ENCODE results near the gene ARMH4. TPM values are rescaled to one million over a fixed set of nuclear protein-coding genes. Genes with fewer than 3 reads are reported as not detected.

The ARMH4 gene
- total and polyA plus RNA-seq, 10 donors: 0.02 to 3.7 (median 1.2) TPM

GRCh38 chr14:58091883-58092630 is 60.0 kb downstream of the ARMH4 start:
- intact Hi-C loops (cut with DNase I; ENCODE audit: low total_unique reads): no loop called here
- peaks cover 0 to 3% (median 0%) of the 10 kb centered on the region in 7 donors for H3K27me3 ChIP-seq (replicated peaks in 1 of 7)
- no peaks in the 10 kb centered on the region for H3K4me1 ChIP-seq
- H3K36me3 ChIP-seq: no peaks in the 10 kb centered on the region
- no peak overlapping the region for H3K4me3 ChIP-seq
- WGBS, 5 donors: 83 to 92% (median 90%) methylated on average over 5 of the region's 5 CpGs
- no peak for DNase-seq
- no peak overlapping the region for H3K27ac ChIP-seq
- H3K9me3 ChIP-seq: no peaks in the 10 kb centered on the region
- no peak for TF ChIP-seq POLR2AphosphoS5 (IDR thresholded peaks at IDR 0.05)
- no peak for TF ChIP-seq CTCF (IDR thresholded peaks at IDR 0.05 in 8 of 11, conservative IDR thresholded peaks at IDR 0.05 in 3 of 11)
- TF ChIP-seq POLR2A (IDR thresholded peaks at IDR 0.05): no peak

DNA sequence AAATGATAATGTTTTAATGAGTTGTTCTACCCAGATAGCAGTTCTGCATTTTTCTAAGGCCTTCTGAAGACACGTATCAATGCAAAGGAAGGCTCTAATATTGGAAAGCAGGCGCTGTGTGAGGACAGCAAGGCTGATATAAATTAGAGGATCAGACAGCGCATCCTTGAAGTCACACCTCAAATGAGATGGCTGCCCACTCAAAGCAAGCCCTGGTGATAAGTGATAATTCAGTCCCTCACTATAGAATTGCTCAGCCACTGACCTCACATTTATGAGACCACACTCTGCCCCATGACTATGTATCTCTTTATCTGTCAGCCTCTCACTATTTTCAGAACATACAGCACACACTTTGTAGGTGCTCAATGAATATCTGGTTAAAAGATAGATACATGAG is 62.4 kb downstream of the ARMH4 start:
- H3K4me3 ChIP-seq: no peak overlapping the region
- DNase-seq: no peak
- H3K36me3 ChIP-seq: no peaks in the 10 kb centered on the region
- intact Hi-C loops (cut with DNase I; ENCODE audit: low total_unique reads): no loop called here
- H3K27ac ChIP-seq: no peak overlapping the region
- peaks cover 0 to 8% (median 0%) of the 10 kb centered on the region in 7 donors for H3K27me3 ChIP-seq (replicated peaks in 1 of 7)
- no peaks in the 10 kb centered on the region for H3K4me1 ChIP-seq
- TF ChIP-seq CTCF (IDR thresholded peaks at IDR 0.05 in 8 of 11, conservative IDR thresholded peaks at IDR 0.05 in 3 of 11) (no peak), POLR2A (IDR thresholded peaks at IDR 0.05) (no peak), POLR2AphosphoS5 (IDR thresholded peaks at IDR 0.05) (no peak)
- no peaks in the 10 kb centered on the region for H3K9me3 ChIP-seq
- 90 to 97% (median 94%) methylated on average over 3 of the region's 3 CpGs for WGBS, 5 donors

- Histone ChIP-seq H3K27ac (no peak overlapping the region), H3K4me1 (no peaks in the 10 kb centered on the region), H3K9me3 (no peaks in the 10 kb centered on the region), H3K27me3 (replicated peaks in 1 of 7) (peaks cover 0 to 8% (median 0%) of the 10 kb centered on the region in 7 donors), H3K36me3 (no peaks in the 10 kb centered on the region), H3K4me3 (no peak overlapping the region)
- WGBS, 5 donors: 59 to 78% (median 66%) methylated on average over 2 of the region's 2 CpGs
- TF ChIP-seq CTCF (IDR thresholded peaks at IDR 0.05 in 8 of 11, conservative IDR thresholded peaks at IDR 0.05 in 3 of 11) (no peak), POLR2A (IDR thresholded peaks at IDR 0.05) (no peak), POLR2AphosphoS5 (IDR thresholded peaks at IDR 0.05) (no peak)
- intact Hi-C loops (cut with DNase I; ENCODE audit: low total_unique reads): no loop called here
- DNase-seq: no peak
These were observed 63.1 kb downstream of the ARMH4 start for GRCh38 chr14:58088961-58089360.

DNA sequence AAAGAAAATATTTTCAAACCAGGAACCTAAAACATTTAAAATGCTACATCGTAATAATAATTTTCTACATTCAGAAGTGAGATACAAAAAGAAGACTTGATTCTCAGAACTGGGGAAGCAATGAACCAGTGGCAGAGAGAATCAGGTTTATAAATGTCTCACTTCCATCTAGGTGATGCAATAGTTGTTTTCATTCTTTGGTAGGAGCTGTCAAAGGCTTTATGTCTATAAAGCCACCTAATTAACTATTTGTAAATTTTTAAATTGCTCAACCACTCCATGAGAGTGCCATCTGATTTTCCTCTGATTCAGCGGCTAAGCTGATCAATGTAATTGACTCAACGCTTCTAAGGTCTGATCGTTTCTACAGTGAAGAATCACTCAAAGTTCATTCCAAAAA is 66.1 kb downstream of the ARMH4 start:
- intact Hi-C loops (cut with DNase I; ENCODE audit: low total_unique reads): no loop called here
- WGBS, 5 donors: 71 to 93% (median 79%) methylated on average over 4 of the region's 4 CpGs
- peaks cover 0 to 6% (median 0%) of the 10 kb centered on the region in 6 donors for H3K4me1 ChIP-seq
- H3K4me3 ChIP-seq: no peak overlapping the region
- peaks cover 0 to 8% (median 0%) of the 10 kb centered on the region in 7 donors for H3K27me3 ChIP-seq (replicated peaks in 1 of 7)
- TF ChIP-seq CTCF (IDR thresholded peaks at IDR 0.05 in 8 of 11, conservative IDR thresholded peaks at IDR 0.05 in 3 of 11) (no peak), POLR2AphosphoS5 (IDR thresholded peaks at IDR 0.05) (no peak), POLR2A (IDR thresholded peaks at IDR 0.05) (no peak)
- no peak for DNase-seq
- no peaks in the 10 kb centered on the region for H3K9me3 ChIP-seq
- no peak overlapping the region for H3K27ac ChIP-seq
- H3K36me3 ChIP-seq: no peaks in the 10 kb centered on the region

Measured in spleen (tissue), 11 donors.